Stimulated activated CD4-positive, alpha-beta T cell treated with anti-CD3 and anti-CD28 coated beads, Interleukin-12 subunit alpha, Interleukin-12 subunit beta, amount 100 ng/mL, for 48 hours (primary cell): ENCODE data around the gene KSR1.
"Not testable (repeated sequence)": the region's sequence is repeated elsewhere in the genome, so short reads cannot be mapped to it uniquely, and the experiment has no call there.

Experiments used
- DNase-seq, 3 donors: peaks; one replicate each; pipeline ENCODE4 v3.0.0-alpha.2; 2020; ENCODE audit warnings: low read depth in 2 of 3, low spot score in 1 of 3

Gene KSR1

GRCh38 chr17:27630607-27631410, 174.6 kb downstream of the KSR1 start, which contains the start of gene LGALS9:
TSS of gene LGALS9 (plus strand) at chr17:27631188. CDS start at chr17:27631266, 78 bp downstream.
- DNase-seq, result no peak

DNA sequence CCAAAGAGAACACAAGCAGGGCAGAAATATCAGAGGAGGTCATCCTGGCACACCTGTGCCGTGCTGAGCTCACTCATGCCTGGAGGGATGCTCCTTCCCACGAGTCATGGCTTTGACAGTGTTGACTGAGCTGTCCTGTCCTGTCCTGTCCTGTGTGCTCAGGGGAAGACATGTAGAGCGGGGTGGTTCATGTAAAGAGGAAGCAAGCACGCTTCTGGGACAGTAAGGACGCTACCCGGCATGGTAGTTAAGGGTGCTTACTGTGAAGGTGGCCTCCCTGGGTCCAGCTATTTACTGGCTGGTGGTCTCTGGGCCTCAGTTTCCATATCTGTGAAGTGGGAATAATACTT, 175.1 kb downstream of the KSR1 start:
- no peak for DNase-seq

- DNase-seq, result no peak
These were observed 175.9 kb downstream of the KSR1 start for GRCh38 chr17:27631897-27632725.

GRCh38 chr17:27632766-27633165, 176.5 kb downstream of the KSR1 start:
- DNase-seq, result not testable (repeated sequence)

- DNase-seq, result no peak
These were observed 177.2 kb downstream of the KSR1 start for GRCh38 chr17:27633312-27634025.

GRCh38 chr17:27634026-27634335, 177.7 kb downstream of the KSR1 start:
- DNase-seq, result no peak

GRCh38 chr17:27634776-27635175, 178.5 kb downstream of the KSR1 start:
- no peak for DNase-seq

DNA sequence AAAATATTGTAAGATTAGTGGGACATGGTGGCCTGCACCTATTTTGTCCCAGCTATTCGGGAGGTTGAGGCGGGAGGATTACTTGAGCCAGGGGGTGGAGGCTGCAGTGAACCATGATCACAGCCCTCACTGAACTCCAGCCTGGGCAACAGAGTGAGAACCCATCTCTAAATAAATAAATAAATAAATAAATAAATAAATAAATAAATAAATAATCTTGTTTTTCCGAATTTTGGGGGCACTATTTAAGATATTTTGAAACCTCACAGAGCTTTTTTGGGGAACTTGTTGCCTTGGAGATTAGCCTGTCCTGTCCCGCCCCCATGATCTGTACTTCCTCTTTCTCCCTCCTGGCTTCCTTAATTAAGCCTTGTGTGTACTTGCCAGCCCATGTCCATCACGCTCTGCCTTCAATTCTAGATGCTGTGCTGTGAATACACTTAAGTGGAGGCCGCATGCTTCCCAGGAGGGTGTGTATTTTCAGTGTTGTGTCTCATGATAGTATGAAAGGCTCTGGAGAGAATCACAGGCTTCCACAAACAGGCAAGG, 179.1 kb downstream of the KSR1 start:
- DNase-seq, result no peak

DNA sequence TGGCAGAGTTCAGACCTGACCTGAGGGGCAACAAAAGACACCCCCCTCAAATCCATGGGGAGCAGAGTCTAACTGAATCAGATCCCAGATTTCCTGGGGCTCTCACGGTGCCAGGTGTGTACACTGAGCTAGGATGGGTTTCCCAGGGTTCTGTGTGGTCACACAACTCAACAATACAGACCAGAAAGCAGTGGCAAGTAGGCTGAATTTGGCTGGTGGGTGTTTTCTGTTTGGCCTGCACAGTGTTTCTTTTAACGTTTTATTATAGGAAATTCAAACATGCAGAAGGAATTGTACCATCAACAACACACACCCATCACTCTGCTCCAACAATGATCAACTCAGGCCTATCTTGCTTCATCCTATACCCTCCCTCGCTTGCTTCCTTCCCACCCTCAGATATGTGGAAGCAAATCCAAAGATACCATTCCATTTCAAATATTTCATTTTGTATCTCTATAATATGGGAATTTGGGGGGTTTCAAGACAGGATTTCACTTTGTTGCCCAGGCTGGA, 179.8 kb downstream of the KSR1 start:
- not testable (repeated sequence) for DNase-seq

- not testable (repeated sequence) for DNase-seq
These were observed 181.6 kb downstream of the KSR1 start for GRCh38 chr17:27637818-27638217.

DNA sequence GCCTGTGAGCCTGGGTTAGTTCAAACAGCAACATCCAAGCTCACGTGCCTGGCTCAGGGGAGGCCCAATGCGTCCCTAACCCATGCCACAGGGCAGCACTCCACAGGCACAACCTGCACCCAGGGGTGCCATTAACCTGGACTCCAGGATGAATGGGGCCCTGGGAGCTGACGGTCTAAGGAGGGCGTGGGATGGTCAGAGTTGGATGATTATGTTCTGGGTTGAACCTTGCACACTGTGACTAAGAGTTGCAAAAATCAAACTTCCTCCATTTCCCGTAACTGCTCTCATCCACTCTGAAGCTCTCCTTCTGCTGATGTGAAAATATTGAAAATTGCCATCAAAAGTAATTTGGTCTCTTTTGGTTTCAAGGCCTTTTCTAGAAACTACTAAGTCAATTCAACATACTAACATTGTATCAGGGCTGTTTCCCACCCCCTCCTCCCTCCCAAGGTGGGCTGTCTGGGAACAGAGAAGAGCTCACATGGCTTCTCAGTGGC, 182.2 kb downstream of the KSR1 start:
- not testable (repeated sequence) for DNase-seq

DNA sequence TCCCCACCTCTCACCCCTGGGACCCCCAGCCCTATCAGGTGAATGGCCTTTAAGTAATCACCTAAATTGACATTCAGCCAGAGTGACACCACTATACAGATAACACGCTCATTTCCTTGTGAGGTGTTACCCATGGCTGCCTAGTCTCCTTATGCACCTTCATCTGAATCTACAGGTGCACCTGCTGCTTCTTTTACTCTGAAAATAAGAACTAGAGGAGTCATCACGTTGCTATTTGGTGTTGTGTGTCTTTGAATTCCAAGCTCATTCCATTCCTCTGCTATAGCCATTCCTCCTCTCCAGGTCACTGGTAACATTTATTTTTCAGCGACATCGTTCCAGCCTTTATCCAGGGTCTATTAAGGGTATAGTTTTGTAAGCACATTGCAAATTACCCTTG, 184.5 kb downstream of the KSR1 start:
- DNase-seq, result no peak

DNA sequence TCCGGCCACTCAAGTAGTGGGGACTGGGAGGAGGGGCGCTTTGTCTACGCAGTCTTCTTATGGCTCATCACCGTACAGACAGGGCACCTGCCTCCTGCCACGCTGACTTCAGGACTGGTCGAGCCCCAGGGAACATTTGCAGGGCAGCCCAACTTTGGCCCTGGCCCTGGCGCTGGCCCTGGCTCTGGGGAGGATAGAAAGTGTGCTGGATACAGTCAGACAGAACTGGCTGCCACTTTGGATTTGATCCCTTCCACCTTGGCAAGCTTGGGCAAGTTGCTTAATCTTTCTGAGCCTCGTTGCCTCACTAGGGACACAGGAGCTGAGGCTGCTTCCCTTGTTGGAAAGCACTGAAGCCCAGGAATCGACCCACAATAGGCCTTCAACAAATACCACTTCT, 188.3 kb downstream of the KSR1 start:
- no peak for DNase-seq

DNA sequence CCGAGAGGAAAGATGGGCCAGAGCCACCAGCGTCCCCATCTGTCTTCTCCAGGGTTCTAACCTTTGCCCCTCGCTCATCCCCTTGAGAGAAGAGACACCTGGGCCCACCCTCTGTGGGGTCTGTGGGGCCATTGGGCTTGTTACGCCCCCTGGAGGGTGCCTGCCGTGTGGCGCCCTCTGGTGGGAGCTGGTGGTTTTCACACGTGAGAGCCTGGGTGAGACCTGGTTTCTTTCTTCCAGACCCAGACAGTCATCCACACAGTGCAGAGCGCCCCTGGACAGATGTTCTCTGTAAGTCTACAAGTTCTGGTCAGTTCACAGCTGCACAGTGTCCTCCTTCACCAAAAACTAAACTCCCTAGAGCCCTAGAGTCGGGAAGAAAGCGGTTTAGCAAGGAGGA, 189.4 kb downstream of the KSR1 start:
- not testable (repeated sequence) for DNase-seq

DNA sequence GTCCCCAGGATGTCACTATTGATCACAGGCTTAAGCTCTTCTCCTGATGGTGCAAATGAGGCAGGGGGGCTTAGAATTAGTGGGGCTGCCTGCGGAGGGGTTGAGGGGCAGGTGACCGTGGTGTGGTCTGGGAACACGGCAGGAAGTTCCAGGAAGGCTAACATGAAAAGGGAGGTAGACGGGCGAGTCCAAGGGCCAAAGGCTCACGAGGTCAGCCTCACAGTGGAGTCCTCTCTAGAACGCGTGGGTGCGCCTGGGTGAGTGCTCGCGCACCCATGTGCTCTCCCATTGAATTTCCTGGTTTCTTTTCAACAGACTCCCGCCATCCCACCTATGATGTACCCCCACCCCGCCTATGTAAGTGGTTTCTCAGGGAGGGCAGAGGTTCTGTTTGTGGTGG, 190.0 kb downstream of the KSR1 start:
- DNase-seq, result no peak

DNA sequence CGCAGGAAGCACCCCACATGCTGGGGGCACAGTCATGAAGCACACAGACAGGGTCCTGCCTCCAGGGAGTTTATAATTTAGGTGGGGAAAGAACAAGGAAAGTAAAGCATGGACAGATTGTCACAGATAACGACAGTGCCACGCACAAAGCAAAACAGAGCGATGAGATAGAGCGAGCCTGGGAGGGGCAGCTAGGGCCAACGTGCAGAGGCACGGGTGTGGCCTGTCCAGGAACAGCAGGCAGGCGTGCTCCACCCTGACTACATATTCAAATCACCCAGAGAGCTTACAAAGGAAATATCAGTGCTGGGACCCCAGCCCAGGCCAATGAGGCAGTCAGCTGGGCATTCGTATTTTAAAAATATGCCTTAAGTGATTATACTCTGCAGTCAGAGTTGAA, 191.5 kb downstream of the KSR1 start:
- no peak for DNase-seq

GRCh38 chr17:27649111-27649571, 192.9 kb downstream of the KSR1 start:
- not testable (repeated sequence) for DNase-seq

GRCh38 chr17:27649929-27650328, 193.7 kb downstream of the KSR1 start:
- no peak for DNase-seq

- no peak for DNase-seq
These were observed 194.6 kb downstream of the KSR1 start for GRCh38 chr17:27650836-27651235.

DNA sequence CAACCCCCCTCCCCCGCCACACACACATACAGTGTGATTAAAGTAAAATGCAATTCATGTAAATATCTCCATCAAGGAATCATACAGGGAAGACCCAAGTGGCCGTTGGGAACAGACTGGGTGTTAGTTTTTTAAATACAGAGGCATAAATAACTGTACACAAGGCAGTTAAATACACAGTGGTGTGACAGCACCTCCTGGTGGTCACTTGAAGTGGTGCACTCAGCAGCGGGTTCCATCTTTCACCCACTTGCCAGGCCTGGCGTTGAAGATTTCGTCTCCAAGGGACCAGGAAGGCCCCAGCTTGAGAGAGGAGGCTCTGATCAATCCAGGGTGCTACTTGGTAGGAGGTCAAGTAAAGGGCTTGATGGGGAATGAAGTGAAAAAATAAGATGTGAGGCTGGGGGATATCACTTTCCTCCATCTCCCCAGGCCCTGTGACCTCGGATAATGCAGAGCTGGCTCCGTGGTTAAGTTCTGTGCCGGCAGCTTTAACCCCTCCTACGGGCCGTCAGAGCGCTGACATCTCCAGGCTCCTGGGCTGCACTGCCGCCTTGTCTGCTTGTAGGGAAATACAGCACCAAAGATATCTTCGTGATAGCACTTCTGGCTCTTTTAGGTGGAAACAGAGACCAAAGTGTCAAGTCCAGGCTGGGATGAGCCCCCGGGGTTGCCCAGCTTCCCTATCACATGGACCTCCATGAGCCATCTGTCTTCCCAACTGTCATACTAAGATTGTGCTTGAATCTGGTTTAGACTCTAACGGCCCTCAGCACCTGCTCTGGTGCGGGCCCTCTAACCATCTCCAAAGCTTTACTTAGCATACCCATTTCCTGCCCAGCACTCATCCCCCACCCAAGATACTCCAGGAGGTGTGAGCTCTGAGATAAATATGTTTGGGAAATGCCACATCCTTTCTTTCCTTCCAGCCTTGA, 195.4 kb downstream of the KSR1 start:
- DNase-seq, result peak; percentile 55 to 76 (median 59)
